NB4 (cell line): ENCODE data around the gene OR10A2.

Experiments
- MYC ChIP-seq: IDR thresholded peaks from 2 replicates; pipeline ENCODE4 v1.6.1; 2011; ENCODE audit warnings: low read depth, low read length
- POLR2A ChIP-seq: IDR thresholded peaks from 2 replicates; pipeline ENCODE4 v1.6.1; 2011; ENCODE audit warnings: mild to moderate bottlenecking; ENCODE audit not compliant: insufficient read length; ENCODE audit errors: extremely low read depth
- TF ChIP-seq, protein P1 (sequence below): IDR thresholded peaks from one replicate; pipeline ENCODE4 v1.5.1; 2012; ENCODE audit warnings: low read depth, low read length
- TF ChIP-seq, protein P2 (sequence below): IDR thresholded peaks from 2 replicates; pipeline ENCODE4 v1.6.1; 2011; ENCODE audit warnings: low read depth, low read length

DNA sequence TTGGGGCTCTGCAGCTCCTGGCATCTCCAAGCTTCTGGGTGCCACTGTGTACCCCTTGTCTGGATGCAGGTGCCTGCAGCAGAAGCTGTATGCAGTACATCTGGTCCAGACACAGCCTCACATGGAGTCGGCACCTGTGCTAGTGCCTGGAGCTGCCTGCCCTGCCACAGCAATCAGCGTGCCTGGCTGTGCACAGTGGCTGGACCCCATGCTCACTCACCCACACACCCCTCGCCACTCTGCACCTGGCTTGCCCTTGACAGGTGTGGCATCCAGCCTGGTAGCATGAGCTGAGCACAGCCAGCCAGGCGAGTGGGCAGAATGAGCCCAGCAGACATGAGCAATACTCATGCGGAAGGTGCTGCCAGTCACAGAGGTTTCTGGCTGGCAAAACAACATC, 43.9 kb upstream of the OR10A2 start:
- TF ChIP-seq, protein P1, sequence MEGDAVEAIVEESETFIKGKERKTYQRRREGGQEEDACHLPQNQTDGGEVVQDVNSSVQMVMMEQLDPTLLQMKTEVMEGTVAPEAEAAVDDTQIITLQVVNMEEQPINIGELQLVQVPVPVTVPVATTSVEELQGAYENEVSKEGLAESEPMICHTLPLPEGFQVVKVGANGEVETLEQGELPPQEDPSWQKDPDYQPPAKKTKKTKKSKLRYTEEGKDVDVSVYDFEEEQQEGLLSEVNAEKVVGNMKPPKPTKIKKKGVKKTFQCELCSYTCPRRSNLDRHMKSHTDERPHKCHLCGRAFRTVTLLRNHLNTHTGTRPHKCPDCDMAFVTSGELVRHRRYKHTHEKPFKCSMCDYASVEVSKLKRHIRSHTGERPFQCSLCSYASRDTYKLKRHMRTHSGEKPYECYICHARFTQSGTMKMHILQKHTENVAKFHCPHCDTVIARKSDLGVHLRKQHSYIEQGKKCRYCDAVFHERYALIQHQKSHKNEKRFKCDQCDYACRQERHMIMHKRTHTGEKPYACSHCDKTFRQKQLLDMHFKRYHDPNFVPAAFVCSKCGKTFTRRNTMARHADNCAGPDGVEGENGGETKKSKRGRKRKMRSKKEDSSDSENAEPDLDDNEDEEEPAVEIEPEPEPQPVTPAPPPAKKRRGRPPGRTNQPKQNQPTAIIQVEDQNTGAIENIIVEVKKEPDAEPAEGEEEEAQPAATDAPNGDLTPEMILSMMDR = no peak
- TF ChIP-seq POLR2A (no peak), MYC (no peak)
- TF ChIP-seq, protein P2, sequence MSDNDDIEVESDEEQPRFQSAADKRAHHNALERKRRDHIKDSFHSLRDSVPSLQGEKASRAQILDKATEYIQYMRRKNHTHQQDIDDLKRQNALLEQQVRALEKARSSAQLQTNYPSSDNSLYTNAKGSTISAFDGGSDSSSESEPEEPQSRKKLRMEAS = no peak
